GM12874 (cell line): Measurements from ENCODE around the gene COX7B.

Experiments used
- TF ChIP-seq, protein P1 (sequence below): IDR thresholded peaks from 2 replicates; pipeline ENCODE4 v1.5.1; 2011; ENCODE audit warnings: low read depth, mild to moderate bottlenecking, control low read depth, low read length, moderate library complexity; ENCODE audit not compliant: insufficient read depth

Gene COX7B

DNA sequence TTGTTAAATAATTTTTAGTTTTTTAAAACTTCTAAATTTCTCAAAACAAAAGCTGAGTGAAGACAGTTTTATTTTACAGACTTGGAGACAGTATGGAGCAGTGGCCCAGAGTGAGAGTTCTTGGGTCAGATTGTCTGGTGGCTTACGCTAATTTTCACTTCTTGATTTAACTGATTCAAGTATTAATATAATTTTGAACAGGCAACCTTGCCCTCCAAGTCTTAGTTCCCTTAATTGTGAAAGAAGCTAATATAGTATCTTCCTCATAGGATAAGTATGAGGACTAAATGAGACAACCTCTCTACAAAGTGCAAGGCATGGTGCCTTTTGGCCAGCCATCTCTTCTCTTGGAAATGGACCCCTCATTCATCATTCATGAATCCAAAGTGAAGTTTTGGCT lies 36.6 kb downstream of the COX7B start:
- TF ChIP-seq, protein P1, sequence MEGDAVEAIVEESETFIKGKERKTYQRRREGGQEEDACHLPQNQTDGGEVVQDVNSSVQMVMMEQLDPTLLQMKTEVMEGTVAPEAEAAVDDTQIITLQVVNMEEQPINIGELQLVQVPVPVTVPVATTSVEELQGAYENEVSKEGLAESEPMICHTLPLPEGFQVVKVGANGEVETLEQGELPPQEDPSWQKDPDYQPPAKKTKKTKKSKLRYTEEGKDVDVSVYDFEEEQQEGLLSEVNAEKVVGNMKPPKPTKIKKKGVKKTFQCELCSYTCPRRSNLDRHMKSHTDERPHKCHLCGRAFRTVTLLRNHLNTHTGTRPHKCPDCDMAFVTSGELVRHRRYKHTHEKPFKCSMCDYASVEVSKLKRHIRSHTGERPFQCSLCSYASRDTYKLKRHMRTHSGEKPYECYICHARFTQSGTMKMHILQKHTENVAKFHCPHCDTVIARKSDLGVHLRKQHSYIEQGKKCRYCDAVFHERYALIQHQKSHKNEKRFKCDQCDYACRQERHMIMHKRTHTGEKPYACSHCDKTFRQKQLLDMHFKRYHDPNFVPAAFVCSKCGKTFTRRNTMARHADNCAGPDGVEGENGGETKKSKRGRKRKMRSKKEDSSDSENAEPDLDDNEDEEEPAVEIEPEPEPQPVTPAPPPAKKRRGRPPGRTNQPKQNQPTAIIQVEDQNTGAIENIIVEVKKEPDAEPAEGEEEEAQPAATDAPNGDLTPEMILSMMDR = no peak

DNA sequence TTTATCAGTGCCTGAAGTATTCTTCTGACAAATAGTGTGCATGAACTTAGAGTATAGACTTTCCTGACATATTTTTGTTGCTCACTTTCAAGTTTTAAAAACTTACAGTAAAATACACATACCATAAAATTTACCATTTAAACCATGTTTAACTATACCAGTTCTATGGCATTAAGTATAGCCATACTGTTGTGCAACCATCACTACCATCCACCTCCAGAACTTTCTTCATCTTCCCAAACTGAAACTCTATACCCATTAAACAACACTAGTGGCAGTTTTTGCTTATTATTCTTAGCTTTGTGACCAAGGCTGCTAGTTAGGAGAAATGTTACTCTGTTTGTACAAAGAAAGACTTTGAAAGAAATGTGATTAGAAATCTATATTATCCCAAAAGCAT lies 37.0 kb downstream of the COX7B start:
- TF ChIP-seq, protein P1 = no peak

DNA sequence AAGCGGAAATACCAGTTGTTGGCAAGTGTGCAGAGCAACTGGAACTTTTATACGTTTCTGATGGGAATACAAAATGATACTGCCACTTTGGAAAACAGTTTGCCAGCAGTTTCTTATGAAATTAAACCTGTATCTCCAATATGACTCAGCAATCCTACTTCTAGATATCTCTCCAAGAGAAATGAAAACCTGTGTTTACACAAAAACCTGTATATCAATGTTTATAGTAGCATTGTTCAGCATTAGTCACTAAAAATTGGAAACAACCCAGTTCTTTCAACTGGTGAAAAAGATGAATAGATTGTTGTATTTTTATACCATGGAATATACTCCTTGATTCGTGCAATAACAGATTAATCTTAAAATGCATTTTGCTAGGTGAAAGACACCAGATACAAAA lies 38.0 kb downstream of the COX7B start:
- TF ChIP-seq, protein P1 = no peak

DNA sequence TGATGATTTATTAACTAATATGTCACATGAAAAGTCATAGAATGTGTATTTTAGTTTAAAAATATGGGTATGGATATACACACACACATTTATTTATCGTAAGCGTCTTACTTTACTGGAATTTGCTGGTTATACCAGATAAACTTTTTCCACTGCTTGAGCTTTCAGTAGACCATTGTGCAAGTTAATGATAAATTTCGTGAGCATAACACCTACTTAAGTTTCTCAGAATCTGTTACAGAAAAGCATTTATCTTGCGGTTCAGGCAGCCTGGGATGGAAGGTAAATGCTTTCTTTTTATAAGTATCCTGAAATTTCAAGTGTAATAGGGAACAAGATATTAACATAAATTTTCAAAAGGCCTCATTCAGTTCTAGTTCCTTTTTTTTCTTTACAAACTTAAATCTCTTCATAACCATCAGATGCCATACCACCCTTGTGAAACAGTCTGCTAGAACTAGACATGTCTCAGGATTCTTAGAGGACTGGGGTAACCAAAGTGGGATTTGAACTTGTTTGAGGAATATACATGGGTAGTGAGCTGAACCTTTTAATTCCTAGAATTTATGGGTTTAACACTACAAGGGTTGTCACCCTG lies 38.9 kb downstream of the COX7B start:
- TF ChIP-seq, protein P1 = no peak

DNA sequence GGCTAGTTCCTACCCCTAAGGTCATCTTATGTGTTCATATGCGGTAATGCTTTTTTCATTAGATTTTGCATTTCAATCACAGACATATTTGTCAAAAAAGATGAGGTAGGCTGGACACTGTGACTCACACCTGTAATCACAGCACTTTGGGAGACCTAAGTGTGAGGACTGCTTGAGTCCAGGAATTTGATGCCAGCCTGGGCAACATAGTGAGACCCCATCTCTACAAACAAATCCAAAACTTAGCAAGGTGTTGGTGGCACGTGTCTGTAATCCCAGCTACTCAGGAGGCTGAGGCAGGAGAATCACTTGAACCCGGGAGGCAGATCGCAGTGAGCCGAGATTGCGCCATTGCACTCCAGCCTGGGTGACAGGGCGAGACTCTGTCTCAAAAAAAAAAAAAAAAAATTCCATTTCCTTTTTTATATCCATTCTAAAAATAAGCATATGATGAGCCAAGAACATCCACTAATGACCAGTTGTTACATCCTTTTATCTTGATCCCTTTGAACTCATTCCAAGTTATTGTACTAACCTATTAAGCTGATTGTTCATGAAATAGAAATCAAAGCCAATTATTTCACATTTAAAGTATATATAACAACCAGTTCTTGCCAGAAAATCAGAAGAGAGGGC lies 46.8 kb downstream of the COX7B start:
- TF ChIP-seq, protein P1 = no peak

DNA sequence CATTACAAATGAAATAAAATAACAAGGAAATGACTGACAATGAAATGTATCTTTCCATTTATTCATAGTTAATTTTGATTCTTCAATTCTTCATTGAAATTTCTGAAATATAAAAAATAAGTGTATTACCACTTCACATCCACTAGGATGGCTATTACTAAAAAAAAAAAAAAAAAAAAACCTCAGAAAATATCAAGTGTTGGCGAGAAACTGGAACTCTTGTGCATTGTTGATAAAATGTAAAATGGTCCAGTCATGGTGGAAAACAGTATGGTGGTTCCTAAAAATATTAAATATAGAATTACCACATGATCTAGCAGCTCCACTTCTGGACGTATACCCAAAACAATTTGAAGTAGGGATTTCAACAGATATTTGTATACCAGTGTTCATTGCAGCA lies 47.3 kb downstream of the COX7B start:
- TF ChIP-seq, protein P1 = no peak

DNA sequence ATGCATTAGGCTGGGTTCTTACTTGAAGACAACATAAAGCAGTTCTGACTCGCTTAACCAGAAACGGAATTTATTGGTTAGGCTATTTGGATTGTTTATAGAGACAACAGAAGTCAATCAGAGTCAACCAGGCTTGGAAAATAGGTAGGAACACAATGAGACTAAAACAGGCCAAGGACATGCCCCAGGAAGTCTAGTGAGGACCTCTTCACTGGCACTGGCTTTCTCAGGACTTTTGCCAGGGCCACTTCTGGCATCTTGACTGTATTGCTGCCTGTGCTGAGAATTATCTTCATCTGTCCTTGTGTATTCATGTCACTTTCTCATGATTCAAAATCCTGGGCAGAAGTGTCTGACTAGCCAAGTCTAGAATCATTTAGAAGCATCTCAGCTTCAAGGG lies 50.6 kb downstream of the COX7B start:
- TF ChIP-seq, protein P1 = no peak
